GM18909 (cell line): Measurements from ENCODE around the gene NAT16.

Experiments used
- ATAC-seq: cut with Tn5 transposase; IDR thresholded peaks from one replicate; pipeline ENCODE4 v1.9.1; 2021; ENCODE audit warnings: mild to moderate bottlenecking; ENCODE audit not compliant: unreplicated experiment, poor library complexity

Gene NAT16

DNA sequence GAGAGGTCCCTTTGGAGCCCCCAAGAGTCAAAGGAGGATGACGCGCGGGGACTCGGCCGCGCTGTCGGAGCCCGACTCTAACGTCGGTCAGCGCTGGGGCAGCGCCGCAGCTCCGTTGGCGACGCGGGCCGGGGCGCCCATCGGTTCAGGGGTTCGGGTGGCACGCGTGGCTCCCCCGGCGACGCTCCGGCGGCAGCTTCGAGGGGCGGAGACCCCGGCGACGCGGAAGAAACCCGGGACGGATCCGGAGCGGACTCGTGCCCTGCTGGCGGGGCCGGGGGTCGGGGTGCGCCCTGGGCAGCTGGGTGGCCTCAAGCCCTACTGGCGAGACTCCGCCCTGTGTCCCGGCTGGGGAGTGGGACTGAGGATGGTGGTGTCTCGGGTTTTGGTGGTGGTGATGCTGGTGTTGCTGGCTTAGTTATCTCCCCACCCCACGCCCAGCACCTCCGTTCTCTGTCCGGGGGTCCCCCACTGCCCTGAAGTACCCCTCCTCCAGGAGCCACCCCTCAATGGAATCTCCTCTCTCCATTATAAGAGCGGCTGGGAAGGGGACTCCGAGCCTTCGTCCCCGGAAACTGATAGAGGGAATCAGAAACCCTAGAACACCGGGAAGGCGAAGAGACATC lies at the start of gene NAT16:
Gene NAT16, minus strand, starts transcription at position 164 of the 626 bp plus-strand sequence. CDS start 5,486 bp downstream, outside the sequence.
- ATAC-seq = no peak

DNA sequence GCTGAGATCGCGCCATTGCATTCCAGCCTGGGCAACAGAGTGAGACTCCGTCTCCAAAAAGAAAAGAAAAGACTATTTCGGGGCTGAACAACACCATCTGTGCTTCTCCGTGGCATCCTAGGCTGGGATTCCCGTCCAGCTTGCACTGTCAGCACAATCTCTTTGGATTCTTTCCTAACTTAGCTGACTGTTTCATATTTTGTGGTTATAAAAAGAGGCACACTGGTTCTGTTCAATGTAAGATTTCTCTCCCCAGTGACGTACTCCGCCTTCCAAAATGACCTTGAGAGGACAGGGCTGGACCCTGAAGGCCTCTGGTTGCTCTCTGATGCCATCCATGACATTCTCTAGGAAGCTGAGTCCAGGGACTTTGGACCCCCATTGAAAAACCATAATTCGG lies 46.6 kb upstream of the NAT16 start:
- no peak for ATAC-seq

DNA sequence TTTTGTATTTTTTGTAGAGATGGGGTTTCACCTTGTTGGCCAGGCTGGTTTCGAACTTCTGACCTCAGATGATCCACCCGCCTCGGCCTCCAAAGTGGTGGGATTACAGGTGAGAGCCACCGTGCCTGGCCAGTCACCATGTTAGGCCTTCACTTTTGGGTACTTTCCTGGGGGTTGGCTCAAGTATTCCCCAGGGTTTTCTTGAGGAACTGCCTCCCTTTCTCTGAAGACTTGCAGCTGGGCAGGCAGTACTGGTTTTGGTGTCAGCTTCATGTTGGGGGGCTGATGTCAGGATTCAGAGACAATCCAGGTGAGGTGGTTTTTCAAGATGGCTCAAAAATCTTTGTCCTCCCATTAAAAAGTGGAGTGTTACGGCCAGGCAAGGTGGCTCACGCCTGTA lies 45.6 kb upstream of the NAT16 start:
- ATAC-seq = no peak

DNA sequence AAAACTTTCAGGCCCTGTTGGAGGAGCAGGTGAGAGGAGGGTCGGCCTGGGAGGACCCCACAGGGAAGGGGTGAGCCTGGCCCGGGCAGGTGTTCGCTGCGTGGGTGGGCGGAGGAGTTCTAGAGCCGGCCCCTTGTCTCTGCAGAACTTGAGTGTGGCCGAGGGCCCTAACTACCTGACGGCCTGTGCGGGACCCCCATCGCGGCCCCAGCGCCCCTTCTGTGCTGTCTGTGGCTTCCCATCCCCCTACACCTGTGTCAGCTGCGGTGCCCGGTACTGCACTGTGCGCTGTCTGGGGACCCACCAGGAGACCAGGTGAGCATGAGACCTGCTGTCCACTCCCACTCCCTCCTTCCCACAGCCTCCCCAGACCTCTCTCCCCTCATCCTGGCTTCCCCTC lies 43.4 kb upstream of the NAT16 start:
- no peak for ATAC-seq

DNA sequence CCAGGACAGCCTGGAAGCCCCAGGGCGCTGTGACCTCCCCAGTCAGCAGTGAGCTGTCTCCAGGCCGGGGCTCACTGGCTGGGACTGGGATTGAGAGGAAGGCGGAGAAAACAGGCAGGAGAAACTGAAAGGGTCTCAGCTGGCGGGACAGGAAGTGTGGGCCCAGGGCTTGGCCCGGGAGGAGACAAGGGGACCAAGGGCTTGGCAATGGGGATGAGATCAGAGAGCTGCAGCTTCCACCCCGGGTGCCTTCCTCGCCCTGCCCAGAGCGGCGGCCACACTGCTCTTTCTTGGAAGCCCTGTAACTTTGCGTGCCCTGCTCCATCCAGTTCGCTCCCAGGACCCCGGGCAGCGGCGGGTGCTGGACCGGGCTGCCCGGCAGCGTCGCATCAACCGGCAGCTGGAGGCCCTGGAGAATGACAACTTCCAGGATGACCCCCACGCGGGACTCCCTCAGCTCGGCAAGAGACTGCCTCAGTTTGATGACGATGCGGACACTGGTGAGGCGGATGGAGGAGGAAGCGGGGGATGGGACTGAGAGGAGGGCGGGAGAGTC lies 42.3 kb upstream of the NAT16 start:
- ATAC-seq = no peak

DNA sequence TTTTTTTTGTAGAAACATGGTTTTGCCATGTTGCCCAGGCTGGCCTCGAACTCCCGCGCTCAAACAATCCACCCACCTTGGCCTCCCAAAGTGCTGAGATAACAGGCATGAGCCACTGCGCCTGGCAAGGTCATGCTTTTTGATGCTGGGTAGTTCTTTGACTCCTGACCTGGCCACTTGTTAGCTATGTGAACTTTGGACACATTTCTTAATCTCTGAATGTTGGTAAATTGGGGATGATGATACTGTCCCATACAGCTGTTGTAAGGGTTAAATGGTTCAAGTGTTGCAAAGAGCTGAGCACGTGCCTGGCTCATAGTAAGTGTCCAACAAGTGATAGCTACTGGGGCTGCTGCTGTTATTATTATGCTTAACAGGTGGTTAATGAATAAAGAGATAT lies 40.2 kb upstream of the NAT16 start:
- no peak for ATAC-seq

DNA sequence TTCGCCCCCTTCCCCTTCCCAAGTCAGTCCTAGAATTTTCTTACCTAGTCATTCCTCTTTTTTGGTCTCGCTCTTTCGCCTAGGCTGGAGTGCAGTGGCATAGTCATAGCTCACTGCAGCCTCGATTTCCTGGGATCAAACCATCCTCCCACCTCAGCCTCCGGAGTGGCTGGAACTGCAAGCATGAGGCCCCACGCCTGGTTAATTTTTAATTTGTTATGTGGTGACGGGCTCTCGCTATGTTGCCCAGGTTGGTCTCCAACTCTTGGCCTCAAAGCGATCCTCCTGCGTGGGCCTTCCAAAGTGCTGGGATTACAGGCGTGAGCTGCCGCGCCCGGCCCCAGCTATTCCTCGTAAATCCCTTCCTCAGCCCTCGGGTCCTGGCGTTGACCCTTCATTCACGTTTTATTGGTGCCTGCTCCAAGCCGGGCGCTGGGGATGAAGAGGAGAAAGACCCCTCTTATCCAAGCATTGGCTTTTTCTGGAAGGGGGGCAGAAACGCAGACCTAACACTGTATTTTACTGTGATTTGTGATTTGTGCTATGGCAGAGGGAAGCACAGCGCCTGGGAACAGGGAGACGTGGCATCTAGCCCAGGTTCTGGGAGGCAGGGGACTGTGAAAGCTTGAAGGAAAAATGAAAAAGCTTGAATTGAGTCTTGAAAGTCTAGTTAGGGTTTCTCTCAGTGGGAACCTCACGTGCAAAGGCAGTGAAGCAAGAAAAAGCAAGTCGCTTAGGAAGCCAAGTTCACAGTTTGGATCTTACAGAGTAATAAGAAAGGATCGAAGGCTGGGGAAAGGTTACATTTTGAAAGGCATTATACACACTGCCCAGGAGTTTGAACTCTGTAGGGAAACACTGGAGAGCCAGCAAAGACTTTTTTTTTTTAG lies 38.4 kb upstream of the NAT16 start:
- peak; percentile 20 for ATAC-seq

DNA sequence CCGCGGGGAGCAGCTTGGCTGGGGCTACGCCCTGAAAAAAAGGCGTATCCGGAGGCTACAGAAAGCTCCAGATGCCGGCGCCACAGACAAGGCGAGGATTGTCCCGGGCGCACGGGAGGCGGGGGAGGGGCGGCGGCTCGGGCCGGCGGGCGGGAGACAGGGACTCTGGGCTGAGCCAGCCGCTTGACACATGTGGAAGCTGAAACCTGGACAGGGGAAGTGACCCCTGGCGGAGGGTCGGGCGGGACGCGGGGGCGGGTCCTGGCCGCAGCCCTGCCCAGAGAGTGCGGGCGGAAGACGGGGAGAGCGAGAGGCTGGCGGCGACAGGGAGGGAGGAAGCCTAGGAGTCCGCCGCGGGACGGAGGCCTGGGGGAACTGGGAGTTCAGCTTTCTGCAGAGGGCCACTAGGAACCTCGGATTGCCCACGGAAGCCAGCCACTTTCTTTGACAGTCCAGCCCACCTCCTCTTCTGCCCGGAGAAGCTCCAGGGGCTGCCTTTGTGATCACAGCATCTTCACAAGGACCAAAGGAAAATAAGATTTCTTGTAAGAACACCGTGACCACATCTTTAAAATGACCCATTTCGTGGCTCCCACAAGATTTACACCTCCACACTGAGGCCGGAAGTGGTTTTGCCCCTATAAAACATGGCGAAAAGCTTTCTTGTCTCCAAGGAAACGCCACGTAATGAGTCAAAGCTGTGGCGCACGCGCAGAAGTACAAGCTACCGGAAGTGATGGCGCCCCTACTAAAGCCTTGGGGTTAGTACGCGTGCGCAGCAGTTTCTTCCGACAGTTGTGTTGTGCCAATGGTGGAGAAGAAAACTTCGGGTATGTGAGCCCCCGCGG lies 37.5 kb upstream of the NAT16 start, which contains the start of the genes PLOD3 and ZNHIT1:
Gene PLOD3, minus strand, starts transcription at position 194 of the 848 bp plus-strand sequence. CDS start 307 bp downstream, outside the sequence.
Gene ZNHIT1, plus strand, starts transcription at position 778 of the 848 bp plus-strand sequence. Its CDS starts 31 bp downstream, at position 809.
- ATAC-seq = peak; percentile 69

DNA sequence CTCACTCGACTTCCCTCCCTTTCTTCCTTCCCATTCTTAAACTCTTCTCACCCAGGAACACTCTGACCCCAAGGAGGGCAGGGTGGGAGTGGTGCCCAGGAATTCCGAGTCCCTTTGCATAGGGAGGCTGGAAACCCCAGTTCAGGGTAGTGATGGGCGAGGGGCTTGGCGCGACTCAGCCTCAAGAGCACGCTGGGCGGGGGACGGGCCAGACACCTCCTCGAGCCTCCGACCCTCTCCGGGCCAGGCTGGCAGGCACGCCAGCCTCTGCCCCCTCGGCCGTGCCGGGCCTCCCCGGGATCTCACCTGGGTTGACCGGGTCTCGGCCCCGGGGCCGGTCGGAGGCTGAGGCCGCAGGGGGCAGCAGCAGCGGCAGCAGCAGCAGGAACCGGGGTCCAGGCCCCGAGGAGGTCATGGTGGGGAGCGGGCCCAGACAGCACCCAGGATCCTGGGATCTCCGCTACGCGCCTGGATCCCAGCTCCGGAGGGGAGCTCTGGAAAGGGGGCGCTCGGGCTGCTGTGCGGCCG lies 36.8 kb upstream of the NAT16 start:
- ATAC-seq = peak; percentile 24

DNA sequence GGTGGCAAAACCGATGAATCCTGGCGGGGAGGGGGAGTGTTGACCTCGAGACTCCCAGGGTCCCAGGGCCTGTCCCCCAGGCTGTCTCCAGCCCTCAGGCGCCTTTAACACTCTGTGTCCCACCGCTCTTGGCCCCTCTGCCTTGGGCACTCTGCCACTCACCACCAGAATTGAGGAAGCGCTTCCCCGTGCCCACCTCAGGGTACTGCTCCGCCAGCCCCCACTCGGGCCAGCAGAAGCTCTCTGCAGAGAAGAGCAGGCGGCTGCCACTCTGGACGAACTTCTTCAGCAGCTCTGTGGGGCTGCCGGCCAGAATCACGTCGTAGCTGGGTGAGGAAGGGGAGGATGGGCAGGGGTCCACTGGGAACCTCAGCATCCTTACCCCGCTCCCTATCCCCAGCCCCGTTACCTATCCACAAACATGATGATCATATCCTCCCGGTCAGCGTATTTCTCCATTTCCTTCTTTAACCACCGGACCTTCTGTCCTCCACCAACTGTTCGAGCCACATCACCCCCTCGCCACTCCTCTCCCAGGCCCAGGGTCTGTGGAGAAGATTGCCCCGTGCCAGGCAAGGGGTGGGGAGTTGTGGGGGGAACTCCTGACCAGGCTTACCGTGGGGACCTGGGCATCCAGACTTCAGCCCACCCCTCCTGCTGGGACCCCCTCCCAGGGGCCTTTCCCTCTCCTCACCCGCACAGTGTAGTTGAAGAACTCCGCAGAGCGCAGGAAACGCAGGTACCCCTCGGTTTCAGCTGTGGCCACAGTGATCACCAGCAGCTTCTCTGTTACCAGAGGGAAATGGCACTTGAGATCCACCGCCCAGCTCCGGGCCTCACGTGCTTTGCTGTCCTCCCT lies 36.1 kb upstream of the NAT16 start:
- no peak for ATAC-seq

DNA sequence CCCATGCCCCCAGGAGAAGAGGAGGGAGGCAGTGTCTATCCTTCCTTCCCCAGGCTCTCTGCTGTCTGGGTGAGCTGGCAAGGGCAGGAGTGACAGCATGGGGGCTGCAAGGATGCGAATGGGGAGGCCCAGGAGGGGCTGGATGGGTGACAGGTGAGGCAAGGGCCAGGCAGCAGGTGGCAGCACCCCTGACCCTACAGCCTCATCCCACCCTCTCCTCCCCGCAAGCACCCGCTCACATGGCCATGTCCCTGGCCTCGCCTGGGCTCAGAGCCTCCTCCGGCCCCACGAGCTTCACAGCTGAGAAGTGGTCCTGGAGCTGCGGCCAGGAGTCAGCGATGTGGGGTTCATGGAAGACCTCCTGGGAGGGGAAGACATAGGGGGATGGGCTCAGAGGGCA lies 31.9 kb upstream of the NAT16 start:
- ATAC-seq = no peak

DNA sequence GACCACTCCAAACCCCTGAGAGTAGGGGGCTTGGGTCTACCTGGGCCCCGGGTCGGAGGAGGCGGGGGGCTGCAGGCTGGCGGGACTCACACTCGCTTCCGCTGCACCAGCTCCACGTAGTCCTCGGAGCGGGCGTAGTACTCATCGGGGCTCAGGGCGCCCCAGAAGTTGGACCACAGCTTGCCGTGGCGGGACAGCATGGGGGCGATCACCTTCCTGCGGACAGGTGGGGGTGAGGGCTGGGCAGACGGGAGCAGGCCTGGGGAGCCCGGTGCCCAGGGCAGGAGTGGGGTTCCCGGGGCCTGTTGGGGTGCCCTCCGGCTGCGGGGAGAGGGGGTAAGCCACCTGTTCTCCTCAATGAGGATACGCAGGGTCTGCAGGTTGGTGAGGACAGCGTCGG lies 31.4 kb upstream of the NAT16 start:
- ATAC-seq = no peak

DNA sequence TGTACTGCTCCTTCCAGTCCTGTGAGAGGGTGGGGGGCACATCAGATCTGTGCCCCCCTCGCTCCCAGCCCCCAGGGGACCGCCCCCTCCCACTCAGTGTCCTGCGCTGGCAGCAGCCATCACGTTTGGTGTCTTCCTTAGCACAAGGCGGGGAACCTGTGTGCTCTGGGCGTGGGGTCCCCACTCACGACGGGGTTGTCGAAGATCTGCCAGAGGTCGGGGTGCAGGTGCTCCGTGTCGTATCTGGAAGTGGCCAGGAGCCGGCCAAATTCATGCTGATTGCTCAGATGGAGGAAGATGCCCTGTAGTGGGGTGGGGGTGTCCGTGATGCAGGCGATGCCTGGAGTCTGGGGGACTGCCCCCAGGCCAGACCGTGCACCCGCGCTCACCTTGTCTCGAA lies 30.1 kb upstream of the NAT16 start:
- no peak for ATAC-seq

DNA sequence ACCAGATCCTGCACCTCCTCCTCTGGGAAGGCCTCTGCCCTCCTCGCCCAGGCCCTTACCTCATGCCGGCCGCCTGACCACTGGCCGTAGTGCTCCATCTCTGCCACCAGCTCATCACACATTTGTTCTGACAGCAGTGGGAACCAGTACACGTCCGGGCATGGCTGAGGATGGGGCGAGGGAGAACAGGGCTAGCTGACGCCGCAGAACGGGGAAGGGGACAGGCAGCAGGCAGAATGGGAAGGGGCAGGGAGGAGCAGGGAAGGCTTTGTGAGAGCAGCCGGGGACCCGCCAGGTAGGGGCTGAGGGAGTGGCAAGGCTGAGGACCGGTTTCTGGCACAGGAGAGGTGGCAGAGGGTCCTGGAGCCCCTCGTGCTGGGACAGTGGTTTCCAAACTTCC lies 28.7 kb upstream of the NAT16 start:
- ATAC-seq = no peak

DNA sequence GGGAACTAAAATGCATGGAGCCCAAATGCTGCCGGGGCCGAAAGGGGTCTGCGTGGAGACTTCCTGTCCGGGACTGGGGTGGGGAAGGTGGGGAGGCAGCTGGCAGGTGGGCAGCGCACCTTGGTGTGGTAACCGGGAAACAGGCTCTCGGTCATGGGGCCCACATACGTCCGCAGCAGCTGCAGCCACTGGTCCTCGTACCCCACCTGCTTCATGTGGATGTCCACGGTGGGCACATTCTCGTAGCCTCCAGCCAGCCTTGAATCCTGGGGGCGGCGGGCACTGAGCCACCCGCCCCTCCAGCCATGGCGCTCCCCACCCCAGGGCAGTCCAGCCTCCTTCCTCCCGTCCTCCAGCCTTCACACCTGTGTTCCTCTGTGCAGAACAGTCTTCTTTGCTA lies 27.4 kb upstream of the NAT16 start:
- ATAC-seq = no peak

DNA sequence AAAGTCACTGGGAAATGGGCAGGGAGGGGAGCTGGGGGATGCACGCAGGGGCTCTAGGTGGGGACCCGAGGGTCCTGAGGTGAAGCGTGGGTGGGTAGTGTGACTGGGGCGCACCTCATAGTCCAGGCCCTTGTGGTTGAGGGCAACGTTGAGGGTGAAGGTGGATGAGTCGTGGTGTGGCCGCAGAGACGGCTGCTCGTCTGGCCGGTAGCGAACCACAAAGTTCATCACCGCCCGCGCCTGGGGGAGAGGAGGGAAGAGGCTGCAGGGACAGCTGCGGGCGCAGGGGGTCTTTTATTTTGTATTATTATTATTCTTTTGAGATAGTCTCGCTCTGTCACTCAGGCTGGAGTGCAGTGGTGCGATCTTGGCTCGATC lies 26.6 kb upstream of the NAT16 start:
- ATAC-seq = no peak

DNA sequence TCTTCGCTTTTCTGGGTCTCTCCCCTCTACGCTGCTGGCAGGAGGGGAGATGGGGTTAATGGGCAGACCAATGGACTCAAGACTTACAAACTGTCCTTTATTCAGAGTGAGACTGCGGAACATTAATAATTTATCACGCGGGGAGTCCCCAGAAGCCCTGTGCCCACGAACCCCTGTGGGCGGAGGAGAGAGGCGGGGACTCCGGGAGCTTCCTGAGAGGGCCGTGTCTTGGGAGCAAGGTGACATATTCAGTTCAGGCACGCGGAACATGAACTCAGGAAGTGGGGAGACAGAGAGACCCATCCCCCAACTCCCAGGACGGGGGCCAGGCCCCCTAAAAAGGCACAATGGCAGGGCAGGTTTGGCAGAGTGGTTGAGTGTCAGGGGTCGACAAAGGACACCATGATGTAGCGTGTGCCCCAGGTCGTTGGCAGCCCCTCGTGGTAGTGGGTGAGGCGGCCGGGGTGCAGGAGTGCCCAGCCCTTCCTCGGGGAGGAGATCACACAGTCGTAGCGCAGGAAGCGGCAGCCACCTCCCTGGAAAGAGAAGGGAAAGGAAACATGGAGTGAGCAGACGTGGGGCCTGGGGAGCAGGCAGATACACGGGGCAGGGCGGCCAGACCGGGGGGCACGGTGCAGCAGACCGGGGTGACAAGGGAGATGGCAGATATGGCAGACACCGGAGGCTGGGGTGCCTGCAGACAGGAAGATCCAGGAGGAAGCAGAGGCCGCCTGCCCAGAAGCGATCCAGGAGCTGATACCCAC lies 26.0 kb upstream of the NAT16 start:
- ATAC-seq = no peak
